ENCODE data around the gene FPGT. TPM values are rescaled to one million over a fixed set of nuclear protein-coding genes. Genes with fewer than 3 reads are reported as not detected.
A peak's percentile ranks its signal among the peaks of the same experiment; 100 is the strongest.
"Not testable (repeated sequence)": the region's sequence is repeated elsewhere in the genome, so short reads cannot be mapped to it uniquely, and the experiment has no call there.

The FPGT gene
- total and polyA plus RNA-seq, 2 of the 4 experiments (the other 2 are of a cell fraction) = 9.4 to 13.3 TPM

- no peak overlapping the region for H3K4me3 ChIP-seq (ENCODE audit: insufficient read depth, low read depth, low read length)
- no peak overlapping the region for H3K9ac ChIP-seq (ENCODE audit: low read depth, low read length)
- intact Hi-C loops (cut with micrococcal nuclease) (no loop called here), dilution Hi-C loops (cut with HindIII; ENCODE audit: low sequenced_read_pairs, unreplicated experiment) (no loop called here), in situ Hi-C loops (cut with MboI; ENCODE audit: low sequenced_read_pairs) (no loop called here)
- H2BK20ac ChIP-seq (ENCODE audit: low read depth, low read length) = no peak overlapping the region
- no peak overlapping the region for H3K18ac ChIP-seq (ENCODE audit: low read depth, low read length)
- no peak for TF ChIP-seq MAFK (IDR thresholded peaks at IDR 0.05; ENCODE audit: low read depth, low read length)
- no peak for TF ChIP-seq MAZ (IDR thresholded peaks at IDR 0.05; ENCODE audit: borderline replicate concordance, low read depth, low read length)
- peak; percentile 49; the same call in 1 of the 2 replicates for TF ChIP-seq FOS (IDR thresholded peaks at IDR 0.05; ENCODE audit: low read depth, low read length)
- no peak for TF ChIP-seq CEBPB (IDR thresholded peaks at IDR 0.05; ENCODE audit: low read depth, low read length)
- no peak for TF ChIP-seq USF2 (IDR thresholded peaks at IDR 0.05; ENCODE audit: low read depth, low read length)
- no peak for TF ChIP-seq RAD21 (IDR thresholded peaks at IDR 0.05; ENCODE audit: low read length)
- no peak for TF ChIP-seq NFE2L2 (IDR thresholded peaks at IDR 0.05; ENCODE audit: low read depth, low read length)
- no peak for TF ChIP-seq CHD1 (IDR thresholded peaks at IDR 0.05; ENCODE audit: low read depth, low read length)
- H3K79me1 ChIP-seq (ENCODE audit: low read depth in 1 of 2, low read length in 2 of 2) = no peaks in the 10 kb centered on the region
- no peaks in the 10 kb centered on the region for H4K20me1 ChIP-seq (ENCODE audit: insufficient read depth, low read length)
- H3K9me3 ChIP-seq (ENCODE audit: control insufficient read depth, insufficient read depth, low read length) = no peaks in the 10 kb centered on the region
- H3K4me1 ChIP-seq (ENCODE audit: control insufficient read depth, insufficient read depth, low read length) = peaks cover 12% of the 10 kb centered on the region
- no peak overlapping the region for H3K4me2 ChIP-seq (ENCODE audit: low read depth, low read length)
- ChIA-PET CTCF (no interaction called here), POLR2A (ENCODE audit: unreplicated experiment) (no interaction called here)
- no peaks in the 10 kb centered on the region for H3K9me1 ChIP-seq (ENCODE audit: insufficient read depth, low read length)
- no CpG with 5 or more reads among the region's 5 CpGs for WGBS, 2 experiments (ENCODE audit: extremely low coverage in 2 of 2, insufficient read length in 1 of 2)
- H3K36me3 ChIP-seq (ENCODE audit: control insufficient read depth, insufficient read depth, low read length) = no peaks in the 10 kb centered on the region
- H4K91ac ChIP-seq (ENCODE audit: insufficient read depth, low read depth, low read length) = no peak overlapping the region
- H4K5ac ChIP-seq (ENCODE audit: low read depth, low read length) = no peak overlapping the region
- H3K14ac ChIP-seq (replicated peaks; ENCODE audit: low read depth, low read length) = no peak overlapping the region
- H2AK9ac ChIP-seq (replicated peaks; ENCODE audit: low read depth, low read length, poor library complexity) = no peak overlapping the region
- DNase-seq = peak; percentile 59
- no peak overlapping the region for H3K56ac ChIP-seq (ENCODE audit: extremely low read depth, insufficient read depth, low read length)
- ATAC-seq (ENCODE audit: low read depth) = no peak
- BruUV-seq (replicated peaks) = no TSS peak
- H2BK5ac ChIP-seq (ENCODE audit: low read depth, low read length, poor library complexity, severe bottlenecking) = peak overlapping the region; percentile 93
- H4K8ac ChIP-seq (ENCODE audit: low read depth in 2 of 2, low read length in 2 of 2) = no peak overlapping the region
- H2BK15ac ChIP-seq (ENCODE audit: low read depth, low read length) = no peak overlapping the region
- H3K23ac ChIP-seq (ENCODE audit: low read depth, low read length) = no peak overlapping the region
- H3K27me3 ChIP-seq (ENCODE audit: control insufficient read depth, insufficient read depth, low read length) = no peaks in the 10 kb centered on the region
- H2BK120ac ChIP-seq (ENCODE audit: low read depth, low read length) = 0 out of 2 replicates have a peak overlapping the region, but pooled peaks have one; percentile 15
- H2AK5ac ChIP-seq (ENCODE audit: low read depth, low read length) = no peak overlapping the region
- H2AFZ ChIP-seq (replicated peaks; ENCODE audit: low read length, poor library complexity) = no peak overlapping the region
- no peak overlapping the region for H3K27ac ChIP-seq (ENCODE audit: insufficient read depth, low read length)
- H3K4ac ChIP-seq (ENCODE audit: low read depth, low read length) = no peak overlapping the region
These were observed 35.7 kb upstream of the FPGT start for GRCh38 chr1:74162333-74162732.

GRCh38 chr1:74174423-74174822, 23.6 kb upstream of the FPGT start:
- in situ Hi-C loops (cut with MboI; ENCODE audit: low sequenced_read_pairs); H3K14ac ChIP-seq (replicated peaks; ENCODE audit: low read depth, low read length); CTCF ChIA-PET; H2AK9ac ChIP-seq (replicated peaks; ENCODE audit: low read depth, low read length, poor library complexity); H3K9me1 ChIP-seq (ENCODE audit: insufficient read depth, low read length); H2AK5ac ChIP-seq (ENCODE audit: low read depth, low read length); dilution Hi-C loops (cut with HindIII; ENCODE audit: low sequenced_read_pairs, unreplicated experiment); H4K20me1 ChIP-seq (ENCODE audit: insufficient read depth, low read length); H3K27me3 ChIP-seq (ENCODE audit: control insufficient read depth, insufficient read depth, low read length); H3K4ac ChIP-seq (ENCODE audit: low read depth, low read length); POLR2A ChIA-PET (ENCODE audit: unreplicated experiment); H3K18ac ChIP-seq (ENCODE audit: low read depth, low read length); H3K9ac ChIP-seq (ENCODE audit: low read depth, low read length); intact Hi-C loops (cut with micrococcal nuclease); H4K8ac ChIP-seq (ENCODE audit: low read depth in 2 of 2, low read length in 2 of 2); ATAC-seq (ENCODE audit: low read depth); H3K4me1 ChIP-seq (ENCODE audit: control insufficient read depth, insufficient read depth, low read length); H3K4me2 ChIP-seq (ENCODE audit: low read depth, low read length); H3K79me1 ChIP-seq (ENCODE audit: low read depth in 1 of 2, low read length in 2 of 2); H2BK15ac ChIP-seq (ENCODE audit: low read depth, low read length); H2BK120ac ChIP-seq (ENCODE audit: low read depth, low read length); H4K5ac ChIP-seq (ENCODE audit: low read depth, low read length); H3K56ac ChIP-seq (ENCODE audit: extremely low read depth, insufficient read depth, low read length); H2AFZ ChIP-seq (replicated peaks; ENCODE audit: low read length, poor library complexity); H3K23ac ChIP-seq (ENCODE audit: low read depth, low read length); H3K9me3 ChIP-seq (ENCODE audit: control insufficient read depth, insufficient read depth, low read length); BruUV-seq (replicated peaks); H2BK20ac ChIP-seq (ENCODE audit: low read depth, low read length); H4K91ac ChIP-seq (ENCODE audit: insufficient read depth, low read depth, low read length); DNase-seq; H3K36me3 ChIP-seq (ENCODE audit: control insufficient read depth, insufficient read depth, low read length); H3K27ac ChIP-seq (ENCODE audit: insufficient read depth, low read length); H2BK5ac ChIP-seq (ENCODE audit: low read depth, low read length, poor library complexity, severe bottlenecking); H3K4me3 ChIP-seq (ENCODE audit: insufficient read depth, low read depth, low read length): not testable (repeated sequence)
- WGBS, 2 experiments (ENCODE audit: extremely low coverage in 2 of 2, insufficient read length in 1 of 2) = no CpG with 5 or more reads among the region's 1 CpG
